ENCODE results near the gene TMEM169.
"Not testable (repeated sequence)": the region's sequence is repeated elsewhere in the genome, so short reads cannot be mapped to it uniquely, and the experiment has no call there.

TMEM169 gene

DNA sequence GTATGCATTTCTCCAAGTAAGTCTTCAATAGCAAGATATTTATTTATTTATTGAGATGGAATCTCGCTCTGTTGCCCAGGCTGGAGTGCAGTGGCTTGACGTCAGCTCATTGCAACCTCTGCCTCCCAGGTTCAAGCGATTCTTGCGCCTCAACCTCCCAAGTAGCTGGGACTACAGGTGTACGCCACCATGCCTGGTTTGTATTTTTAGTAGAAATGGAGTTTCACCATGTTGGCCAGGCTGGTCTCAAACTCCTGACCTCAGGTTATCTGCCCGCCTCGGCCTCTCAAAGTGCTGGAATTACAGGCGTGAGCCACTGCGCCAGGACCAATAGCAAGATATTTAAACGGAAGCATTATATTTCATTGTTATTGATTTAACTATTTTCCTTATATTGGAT, 1.7 kb upstream of the TMEM169 start:
- H4K12ac ChIP-seq (ENCODE audit: low read depth, low read length); H3K4ac ChIP-seq (ENCODE audit: low read depth, low read length); H3K9me3 ChIP-seq (ENCODE audit: insufficient read depth, low read depth, low read length); H2AK5ac ChIP-seq (ENCODE audit: low read length); H3K4me2 ChIP-seq (ENCODE audit: low read length); H2BK12ac ChIP-seq (ENCODE audit: low read length); H2BK120ac ChIP-seq (ENCODE audit: insufficient read depth, low read length, poor library complexity); DNase-seq; H3K36me3 ChIP-seq (ENCODE audit: control insufficient read depth in 1 of 2, insufficient read depth in 2 of 2, low read length in 2 of 2); H3K4me3 ChIP-seq (ENCODE audit: low read depth, low read length); H3K79me2 ChIP-seq (ENCODE audit: control insufficient read depth, insufficient read depth, low read length, poor library complexity); H3K79me1 ChIP-seq (ENCODE audit: low read length); H3K27me3 ChIP-seq (ENCODE audit: insufficient read depth, low read length); H4K91ac ChIP-seq (ENCODE audit: low read depth, low read length); H2BK5ac ChIP-seq (ENCODE audit: low read depth, low read length, poor library complexity); H2AFZ ChIP-seq (ENCODE audit: insufficient read depth, low read length, poor library complexity); H3K27ac ChIP-seq (ENCODE audit: low read depth, low read length); H3K23ac ChIP-seq (ENCODE audit: low read length); H3K4me1 ChIP-seq (ENCODE audit: control insufficient read depth in 1 of 2, insufficient read depth in 2 of 2, low read length in 2 of 2); H3K14ac ChIP-seq (ENCODE audit: low read length); H4K8ac ChIP-seq (ENCODE audit: low read depth, low read length); H3K9ac ChIP-seq (ENCODE audit: low read length); H3K18ac ChIP-seq (ENCODE audit: low read length): not testable (repeated sequence)
- no CpG with 5 or more reads among the region's 10 CpGs for WGBS (ENCODE audit: extremely low coverage, insufficient coverage, insufficient read length)

- H3K79me2 ChIP-seq (ENCODE audit: control insufficient read depth, insufficient read depth, low read length, poor library complexity): no peaks in the 10 kb centered on the region
- no peaks in the 10 kb centered on the region for H3K36me3 ChIP-seq (ENCODE audit: control insufficient read depth in 1 of 2, insufficient read depth in 2 of 2, low read length in 2 of 2)
- H3K79me1 ChIP-seq (ENCODE audit: low read length): peaks cover 4% of the 10 kb centered on the region
- no peak overlapping the region for H4K91ac ChIP-seq (ENCODE audit: low read depth, low read length)
- no peak overlapping the region for H2BK5ac ChIP-seq (ENCODE audit: low read depth, low read length, poor library complexity)
- H3K9me3 ChIP-seq (ENCODE audit: insufficient read depth, low read depth, low read length): peaks cover 2% of the 10 kb centered on the region
- H2BK12ac ChIP-seq (ENCODE audit: low read length): no peak overlapping the region
- DNase-seq: no peak
- H4K12ac ChIP-seq (ENCODE audit: low read depth, low read length): no peak overlapping the region
- no peak overlapping the region for H3K18ac ChIP-seq (ENCODE audit: low read length)
- no peak overlapping the region for H2AFZ ChIP-seq (ENCODE audit: insufficient read depth, low read length, poor library complexity)
- H2BK120ac ChIP-seq (ENCODE audit: insufficient read depth, low read length, poor library complexity): no peak overlapping the region
- H3K23ac ChIP-seq (ENCODE audit: low read length): no peak overlapping the region
- H3K4me3 ChIP-seq (ENCODE audit: low read depth, low read length): no peak overlapping the region
- H3K27ac ChIP-seq (ENCODE audit: low read depth, low read length): no peak overlapping the region
- peak overlapping the region; percentile 64 for H4K8ac ChIP-seq (ENCODE audit: low read depth, low read length)
- no peak overlapping the region for H2AK5ac ChIP-seq (ENCODE audit: low read length)
- H3K4ac ChIP-seq (ENCODE audit: low read depth, low read length): no peak overlapping the region
- H3K14ac ChIP-seq (ENCODE audit: low read length): no peak overlapping the region
- no peak overlapping the region for H3K9ac ChIP-seq (ENCODE audit: low read length)
- WGBS (ENCODE audit: extremely low coverage, insufficient coverage, insufficient read length): no CpG with 5 or more reads among the region's 1 CpG
- peaks cover 0 to 4% of the 10 kb centered on the region in 2 experiments for H3K4me1 ChIP-seq (ENCODE audit: control insufficient read depth in 1 of 2, insufficient read depth in 2 of 2, low read length in 2 of 2)
- peak overlapping the region; percentile 98 for H3K4me2 ChIP-seq (ENCODE audit: low read length)
- no peaks in the 10 kb centered on the region for H3K27me3 ChIP-seq (ENCODE audit: insufficient read depth, low read length)
Observed at GRCh38 chr2:216081012-216081411, 707 bp upstream of the TMEM169 start.

GRCh38 chr2:216082117-216082711, 495 bp downstream of the TMEM169 start:
- Histone ChIP-seq H3K4me1 (ENCODE audit: control insufficient read depth in 1 of 2, insufficient read depth in 2 of 2, low read length in 2 of 2) (peaks cover 0 to 4% of the 10 kb centered on the region in 2 experiments), H3K79me1 (ENCODE audit: low read length) (peaks cover 4% of the 10 kb centered on the region), H3K14ac (ENCODE audit: low read length) (no peak overlapping the region), H3K9ac (ENCODE audit: low read length) (no peak overlapping the region), H4K8ac (ENCODE audit: low read depth, low read length) (no peak overlapping the region), H4K91ac (ENCODE audit: low read depth, low read length) (no peak overlapping the region), H3K36me3 (ENCODE audit: control insufficient read depth in 1 of 2, insufficient read depth in 2 of 2, low read length in 2 of 2) (no peaks in the 10 kb centered on the region), H3K27me3 (ENCODE audit: insufficient read depth, low read length) (no peaks in the 10 kb centered on the region), H4K12ac (ENCODE audit: low read depth, low read length) (no peak overlapping the region), H2BK5ac (ENCODE audit: low read depth, low read length, poor library complexity) (no peak overlapping the region), H3K79me2 (ENCODE audit: control insufficient read depth, insufficient read depth, low read length, poor library complexity) (no peaks in the 10 kb centered on the region), H2BK120ac (ENCODE audit: insufficient read depth, low read length, poor library complexity) (no peak overlapping the region), H2AK5ac (ENCODE audit: low read length) (no peak overlapping the region), H3K4me2 (ENCODE audit: low read length) (peak overlapping the region; percentile 98), H3K27ac (ENCODE audit: low read depth, low read length) (no peak overlapping the region), H3K23ac (ENCODE audit: low read length) (no peak overlapping the region), H2AFZ (ENCODE audit: insufficient read depth, low read length, poor library complexity) (no peak overlapping the region), H3K4ac (ENCODE audit: low read depth, low read length) (no peak overlapping the region), H3K18ac (ENCODE audit: low read length) (no peak overlapping the region), H3K9me3 (ENCODE audit: insufficient read depth, low read depth, low read length) (peaks cover 2% of the 10 kb centered on the region), H3K4me3 (ENCODE audit: low read depth, low read length) (peak overlapping the region; percentile 39), H2BK12ac (ENCODE audit: low read length) (no peak overlapping the region)
- WGBS (ENCODE audit: extremely low coverage, insufficient coverage, insufficient read length): no CpG with 5 or more reads among the region's 22 CpGs
- no peak for DNase-seq

DNA sequence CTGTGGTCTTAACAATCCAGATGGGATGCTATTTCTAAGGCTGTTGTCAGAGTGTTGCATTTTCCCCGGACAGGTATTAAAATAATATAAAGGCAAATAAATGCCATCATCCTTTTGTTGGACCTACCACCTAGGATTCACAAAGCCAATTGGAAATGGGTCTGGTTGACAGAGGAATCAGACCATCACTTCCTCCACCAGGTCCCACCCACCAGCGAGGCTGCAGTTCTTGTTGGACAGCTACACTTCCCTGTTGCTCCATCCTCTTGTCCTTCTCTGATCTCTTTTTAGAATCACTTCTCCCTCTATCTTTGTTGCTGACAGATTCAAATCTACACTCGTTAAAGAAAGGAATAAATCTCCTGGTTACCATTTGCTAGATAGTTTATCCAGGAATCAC, 1.1 kb downstream of the TMEM169 start:
- peaks cover 2% of the 10 kb centered on the region for H3K9me3 ChIP-seq (ENCODE audit: insufficient read depth, low read depth, low read length)
- no peak overlapping the region for H3K4ac ChIP-seq (ENCODE audit: low read depth, low read length)
- no peak for DNase-seq
- H3K4me3 ChIP-seq (ENCODE audit: low read depth, low read length): no peak overlapping the region
- H2BK12ac ChIP-seq (ENCODE audit: low read length): no peak overlapping the region
- H4K12ac ChIP-seq (ENCODE audit: low read depth, low read length): no peak overlapping the region
- no peaks in the 10 kb centered on the region for H3K27me3 ChIP-seq (ENCODE audit: insufficient read depth, low read length)
- no peak overlapping the region for H4K91ac ChIP-seq (ENCODE audit: low read depth, low read length)
- no peak overlapping the region for H2BK5ac ChIP-seq (ENCODE audit: low read depth, low read length, poor library complexity)
- peaks cover 0 to 4% of the 10 kb centered on the region in 2 experiments for H3K4me1 ChIP-seq (ENCODE audit: control insufficient read depth in 1 of 2, insufficient read depth in 2 of 2, low read length in 2 of 2)
- H3K79me1 ChIP-seq (ENCODE audit: low read length): peaks cover 4% of the 10 kb centered on the region
- H3K14ac ChIP-seq (ENCODE audit: low read length): no peak overlapping the region
- H3K79me2 ChIP-seq (ENCODE audit: control insufficient read depth, insufficient read depth, low read length, poor library complexity): no peaks in the 10 kb centered on the region
- H4K8ac ChIP-seq (ENCODE audit: low read depth, low read length): no peak overlapping the region
- WGBS (ENCODE audit: extremely low coverage, insufficient coverage, insufficient read length): no CpG with 5 or more reads among the region's 3 CpGs
- H3K36me3 ChIP-seq (ENCODE audit: control insufficient read depth in 1 of 2, insufficient read depth in 2 of 2, low read length in 2 of 2): no peaks in the 10 kb centered on the region
- no peak overlapping the region for H2AFZ ChIP-seq (ENCODE audit: insufficient read depth, low read length, poor library complexity)
- H3K27ac ChIP-seq (ENCODE audit: low read depth, low read length): no peak overlapping the region
- no peak overlapping the region for H3K9ac ChIP-seq (ENCODE audit: low read length)
- H3K23ac ChIP-seq (ENCODE audit: low read length): no peak overlapping the region
- no peak overlapping the region for H3K4me2 ChIP-seq (ENCODE audit: low read length)
- no peak overlapping the region for H2AK5ac ChIP-seq (ENCODE audit: low read length)
- H2BK120ac ChIP-seq (ENCODE audit: insufficient read depth, low read length, poor library complexity): no peak overlapping the region
- no peak overlapping the region for H3K18ac ChIP-seq (ENCODE audit: low read length)

Data from trophoblast cell (in vitro differentiated cells and primary cell).